ENCODE results near the gene HS3ST3A1. TPM values are rescaled to one million over a fixed set of nuclear protein-coding genes. Genes with fewer than 3 reads are reported as not detected.
"Not testable (repeated sequence)": the region's sequence is repeated elsewhere in the genome, so short reads cannot be mapped to it uniquely, and the experiment has no call there.

HS3ST3A1 gene
- total RNA-seq, 1 donor from 2014 or later, result 4.5 TPM

DNA sequence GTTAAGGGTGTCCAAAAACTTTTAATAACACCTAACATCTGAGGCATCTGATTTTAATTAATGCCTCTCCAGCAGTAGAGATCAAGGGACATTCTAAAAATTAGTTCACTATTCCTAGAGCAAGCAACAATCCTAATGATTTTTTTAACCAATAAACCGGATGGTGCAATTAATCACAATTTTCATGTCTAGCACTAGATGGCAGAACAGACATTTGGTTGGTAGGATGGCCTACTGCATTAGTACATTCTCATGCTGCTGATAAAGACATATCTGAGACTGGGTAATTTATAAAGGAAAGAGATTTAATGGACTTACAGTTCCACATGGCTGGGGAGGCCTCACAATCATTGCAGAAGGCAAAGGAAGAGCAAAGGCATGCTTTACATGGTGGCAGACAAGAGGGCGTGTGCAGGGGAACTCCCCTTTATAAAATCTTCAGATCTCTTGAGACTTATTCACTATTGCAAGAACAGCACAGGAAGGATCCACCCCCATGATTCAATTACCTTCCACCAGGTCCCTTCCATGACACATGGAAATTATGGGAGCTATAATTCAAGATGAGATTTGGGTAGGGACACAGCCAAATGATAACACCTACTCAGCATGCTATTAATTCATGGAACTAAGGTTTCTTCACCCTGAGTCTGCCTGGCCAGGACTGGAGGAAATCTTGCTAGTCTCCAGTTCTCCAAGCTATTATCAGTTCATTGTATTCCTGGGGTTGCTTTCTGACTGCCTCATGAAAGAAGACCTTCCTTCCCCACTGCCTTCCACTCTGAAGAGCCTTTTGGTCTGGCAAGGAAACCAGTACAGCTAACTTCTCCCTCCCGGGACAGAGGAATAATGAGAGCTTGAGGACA, 24.8 kb downstream of the HS3ST3A1 start:
- intact Hi-C loops (cut with micrococcal nuclease), result no loop called here

- intact Hi-C loops (cut with micrococcal nuclease), result no loop called here
These were observed 25.8 kb downstream of the HS3ST3A1 start for GRCh38 chr17:13575922-13576419.

GRCh38 chr17:13575466-13575865, 26.3 kb downstream of the HS3ST3A1 start:
- intact Hi-C loops (cut with micrococcal nuclease), result no loop called here

- intact Hi-C loops (cut with micrococcal nuclease), result no loop called here
These were observed 29.1 kb downstream of the HS3ST3A1 start for GRCh38 chr17:13572581-13572980.

GRCh38 chr17:13569398-13570123, 32.2 kb downstream of the HS3ST3A1 start:
- intact Hi-C loops (cut with micrococcal nuclease), result no loop called here

DNA sequence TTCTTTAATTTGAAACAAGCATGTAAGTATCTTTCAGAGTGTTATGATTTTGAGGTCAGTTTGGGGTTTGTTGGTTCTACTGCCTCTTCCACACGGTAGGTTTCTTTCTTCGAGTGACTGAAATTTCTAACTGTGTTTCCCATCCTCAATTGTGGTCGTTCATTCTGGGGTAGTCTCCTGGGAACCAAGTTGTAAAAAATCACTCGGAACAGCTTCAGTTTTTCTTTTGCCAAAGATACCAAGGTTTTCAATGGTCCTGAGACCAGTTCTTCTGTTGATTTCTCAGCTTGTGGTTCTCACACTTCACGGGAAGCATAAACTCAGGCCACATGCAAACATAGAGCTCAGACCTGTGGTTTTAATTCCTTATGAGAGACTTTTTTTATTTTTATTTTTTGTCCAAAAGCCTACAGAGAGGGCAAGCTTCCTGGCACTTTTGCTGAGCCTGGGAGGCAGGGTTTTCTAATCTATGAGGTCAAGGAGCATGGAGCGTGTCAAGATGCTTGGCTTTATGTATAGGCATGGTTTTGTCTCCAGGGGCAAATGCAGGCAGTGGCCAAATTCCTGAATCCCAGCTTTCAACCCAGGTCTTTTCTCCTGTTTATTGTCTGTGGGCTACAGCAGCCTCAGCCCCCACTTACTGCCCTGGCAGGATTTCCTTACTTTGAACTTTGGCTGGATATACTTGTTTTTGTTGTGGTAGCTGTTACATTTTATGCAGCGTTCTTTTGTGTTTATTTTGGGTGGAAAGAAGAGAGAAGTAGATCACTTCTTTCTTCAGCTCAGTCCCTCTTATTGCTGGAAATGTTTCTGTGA, 32.9 kb downstream of the HS3ST3A1 start:
- intact Hi-C loops (cut with micrococcal nuclease), result no loop called here

GRCh38 chr17:13563866-13564265, 37.9 kb downstream of the HS3ST3A1 start:
- intact Hi-C loops (cut with micrococcal nuclease), result no loop called here

GRCh38 chr17:13562271-13562800, 39.4 kb downstream of the HS3ST3A1 start:
- intact Hi-C loops (cut with micrococcal nuclease), result no loop called here

GRCh38 chr17:13561606-13562270, 40.0 kb downstream of the HS3ST3A1 start:
- intact Hi-C loops (cut with micrococcal nuclease), result no loop called here

DNA sequence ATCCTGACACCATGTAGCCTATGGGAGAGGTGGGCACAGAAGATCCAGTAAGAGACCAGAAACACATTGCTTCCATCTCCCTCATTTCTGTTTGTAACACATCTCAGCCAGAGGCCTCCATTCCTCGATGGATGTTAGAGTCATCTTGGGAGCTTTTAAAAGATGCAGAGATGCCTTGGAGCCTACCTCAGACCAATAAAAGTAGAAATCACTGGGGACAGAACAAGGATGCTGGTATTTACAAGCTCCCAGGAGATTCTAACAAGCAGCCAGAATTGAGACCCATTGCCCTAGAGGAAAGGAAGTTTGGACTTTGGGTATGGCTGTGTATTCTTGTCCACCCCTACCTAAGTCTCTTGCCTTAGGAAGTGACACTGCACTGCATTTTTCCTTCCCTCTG, 40.8 kb downstream of the HS3ST3A1 start:
- intact Hi-C loops (cut with micrococcal nuclease), result no loop called here

DNA sequence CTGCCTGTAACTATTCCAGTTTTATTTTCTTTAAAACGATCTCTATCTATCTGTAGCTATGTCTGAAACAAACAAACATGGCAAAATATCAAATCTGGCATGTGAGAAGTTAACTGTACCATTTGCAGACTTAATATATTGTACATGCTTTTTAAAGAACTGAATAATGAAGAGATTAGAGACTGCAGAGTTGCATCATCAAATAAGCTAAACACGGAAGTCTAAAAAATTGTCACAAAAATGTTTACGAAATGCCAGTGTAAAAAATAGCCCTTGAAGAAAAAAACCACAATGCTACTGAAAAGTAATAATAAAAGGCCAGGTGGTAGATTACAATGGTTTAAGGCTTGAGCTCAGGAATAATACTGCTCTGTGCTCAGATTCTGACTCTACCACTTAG, 43.1 kb downstream of the HS3ST3A1 start:
- intact Hi-C loops (cut with micrococcal nuclease), result no loop called here

DNA sequence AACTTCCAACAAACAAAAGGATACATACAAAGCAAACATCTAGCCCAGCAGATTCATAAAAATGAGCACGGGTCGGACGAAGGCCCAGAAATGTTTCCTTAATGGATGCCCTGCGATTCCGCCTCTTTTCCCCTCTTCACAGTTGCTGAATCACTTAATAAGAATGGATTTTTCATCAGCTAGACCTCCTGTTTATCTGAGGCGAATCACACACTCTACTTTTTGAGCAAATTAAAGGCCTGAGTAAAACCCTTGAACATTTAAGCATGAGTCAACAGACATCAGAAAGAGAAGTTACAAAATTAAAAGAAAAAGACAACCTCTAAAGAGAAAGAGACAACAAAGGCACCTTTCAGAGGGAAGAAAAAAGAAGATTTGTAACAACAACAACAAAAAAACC, 44.7 kb downstream of the HS3ST3A1 start:
- intact Hi-C loops (cut with micrococcal nuclease), result no loop called here

- intact Hi-C loops (cut with micrococcal nuclease), result no loop called here
These were observed 47.5 kb downstream of the HS3ST3A1 start for GRCh38 chr17:13554231-13554630.

DNA sequence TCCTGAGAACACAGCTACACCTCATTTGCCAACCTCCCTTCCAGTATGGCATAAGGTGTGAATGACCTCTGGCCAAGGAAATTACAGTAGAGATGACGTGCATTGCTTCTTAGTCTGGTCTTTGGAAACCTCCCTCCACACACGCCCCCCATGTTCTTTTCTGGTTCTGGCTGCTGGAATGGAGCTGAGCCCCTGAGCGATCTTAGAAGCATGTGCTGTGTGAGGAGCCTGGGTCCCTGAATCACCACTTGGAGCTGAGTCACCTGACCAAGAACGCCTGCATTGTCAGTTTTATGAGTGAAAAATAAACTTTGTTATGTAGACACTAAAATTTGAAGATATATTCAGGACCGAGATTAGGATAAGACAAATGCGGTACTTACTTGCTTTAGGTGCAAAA, 51.4 kb downstream of the HS3ST3A1 start:
- intact Hi-C loops (cut with micrococcal nuclease), result no loop called here

- intact Hi-C loops (cut with micrococcal nuclease), result not testable (repeated sequence)
These were observed 53.2 kb downstream of the HS3ST3A1 start for GRCh38 chr17:13548576-13548975.

DNA sequence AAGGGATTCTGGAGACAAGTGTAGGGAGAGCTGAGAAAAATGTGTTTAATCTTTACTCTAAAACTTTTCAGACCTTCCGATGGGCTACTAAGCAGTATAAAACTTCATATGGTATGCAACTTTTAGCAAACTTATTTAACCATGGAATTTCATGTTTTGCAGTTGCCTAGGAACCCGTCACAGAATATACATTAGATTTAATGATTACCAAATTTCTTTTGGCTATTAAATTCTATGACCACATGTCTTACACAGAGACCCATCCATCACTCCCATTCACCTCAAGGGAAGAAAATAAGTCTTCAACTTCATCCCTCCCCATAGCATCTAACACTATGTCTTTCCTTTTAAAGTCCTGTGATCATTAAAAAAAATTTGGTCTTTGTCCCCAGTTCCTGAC, 54.9 kb downstream of the HS3ST3A1 start:
- intact Hi-C loops (cut with micrococcal nuclease), result no loop called here

DNA sequence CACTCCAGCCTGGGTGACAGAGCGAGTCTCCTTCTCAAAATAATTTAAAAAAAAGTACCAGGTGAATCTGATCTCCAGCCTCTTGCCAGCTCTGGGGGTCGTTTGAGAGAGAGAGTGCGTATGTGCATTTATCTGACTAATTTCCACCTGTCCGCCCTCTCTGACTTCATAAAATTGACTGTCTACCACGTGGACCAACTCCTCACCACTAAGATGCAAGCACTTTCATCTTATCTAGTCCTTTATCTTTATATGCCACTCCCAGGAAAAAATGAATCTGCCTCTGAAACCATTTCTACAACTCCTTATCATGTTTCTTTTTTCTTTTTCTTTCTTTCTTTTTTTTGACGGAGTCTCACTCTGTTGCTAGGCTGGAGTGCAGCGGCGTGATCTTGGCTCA, 55.8 kb downstream of the HS3ST3A1 start:
- intact Hi-C loops (cut with micrococcal nuclease), result no loop called here

DNA sequence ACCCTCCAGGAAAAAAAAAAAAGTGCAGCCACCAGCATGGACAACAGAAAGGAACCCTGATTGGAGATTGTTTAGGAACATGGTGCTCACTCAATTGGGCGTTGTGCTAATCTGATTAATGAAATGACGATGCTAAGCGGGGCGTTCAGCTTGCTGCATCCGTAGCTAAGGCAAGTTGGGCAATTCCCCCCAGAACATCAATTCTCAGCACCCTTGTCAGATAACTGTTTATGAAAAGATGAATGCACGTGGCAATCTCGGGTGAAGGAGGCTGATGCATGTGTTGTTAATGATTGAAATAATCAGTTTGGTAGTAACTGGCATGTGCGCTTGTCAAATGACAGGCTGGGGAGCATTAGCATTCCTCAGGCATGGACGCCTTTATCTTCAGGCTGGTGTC, 57.0 kb downstream of the HS3ST3A1 start:
- intact Hi-C loops (cut with micrococcal nuclease), result no loop called here

GRCh38 chr17:13544292-13544691, 57.4 kb downstream of the HS3ST3A1 start:
- intact Hi-C loops (cut with micrococcal nuclease), result no loop called here

- intact Hi-C loops (cut with micrococcal nuclease), result no loop called here
These were observed 59.1 kb downstream of the HS3ST3A1 start for GRCh38 chr17:13542636-13543035.

- intact Hi-C loops (cut with micrococcal nuclease), result no loop called here
These were observed 60.7 kb downstream of the HS3ST3A1 start for GRCh38 chr17:13541032-13541480.
